Chondrocyte (in vitro differentiated cells): Measurements from ENCODE around the gene EHD2. TPM values are rescaled to one million over a fixed set of nuclear protein-coding genes. Genes with fewer than 3 reads are reported as not detected.

Experiments
- DNase-seq: peaks from one replicate; pipeline ENCODE4 v3.0.0; 2021; ENCODE audit warnings: mixed read lengths, low spot score
- H3K27ac Mint-ChIP-seq: one replicate; pipeline ENCODE4 v1.8.0; 2021; ENCODE audit warnings: mild to moderate bottlenecking, moderate library complexity, mixed read lengths; ENCODE audit not compliant: unreplicated experiment
- H3K27me3 Mint-ChIP-seq: 2 replicates; pipeline ENCODE4 v1.8.0; 2021; ENCODE audit warnings: low read depth, mixed read lengths
- H3K36me3 Mint-ChIP-seq: 2 replicates; pipeline ENCODE4 v1.8.0; 2021; ENCODE audit warnings: low read depth, mixed read lengths
- H3K4me1 Mint-ChIP-seq: 2 replicates; pipeline ENCODE4 v1.8.0; 2021; ENCODE audit warnings: low read depth, mild to moderate bottlenecking, mixed read lengths
- H3K4me3 Mint-ChIP-seq: one replicate; pipeline ENCODE4 v1.8.0; 2021; ENCODE audit warnings: mild to moderate bottlenecking, moderate library complexity, mixed read lengths; ENCODE audit not compliant: unreplicated experiment
- H3K9me3 Mint-ChIP-seq: 2 replicates; pipeline ENCODE4 v1.8.0; 2021; ENCODE audit warnings: low read depth, mixed read lengths
- CTCF ChIP-seq: fragments of 200-600 bp; sonication (generic); IDR thresholded peaks from 2 replicates; pipeline ENCODE4 v1.5.0; 2021; ENCODE audit warnings: antibody characterized with exemption, mild to moderate bottlenecking, moderate library complexity
- total RNA-seq: library from RNA; stranded (reverse); gene quantifications from 3 replicates; pipeline ENCODE4 v1.2.1, GENCODE V29; 2021

Gene EHD2
- total RNA-seq, 1 donor from 2014 or later = 493 TPM

GRCh38 chr19:47729468-47729798 is 16.2 kb downstream of the EHD2 start:
- Mint-ChIP-seq H3K36me3 (peaks cover 42% of the 10 kb centered on the region), H3K27ac (peak overlapping the region; percentile 95), H3K4me3 (peak overlapping the region; percentile 76), H3K27me3 (no peaks in the 10 kb centered on the region), H3K9me3 (no peaks in the 10 kb centered on the region), H3K4me1 (peaks cover 79% of the 10 kb centered on the region)
- TF ChIP-seq CTCF = no peak
- no peak for DNase-seq

- H3K36me3 Mint-ChIP-seq = peaks cover 40% of the 10 kb centered on the region
- TF ChIP-seq CTCF = no peak
- no peaks in the 10 kb centered on the region for H3K9me3 Mint-ChIP-seq
- no peaks in the 10 kb centered on the region for H3K27me3 Mint-ChIP-seq
- H3K27ac Mint-ChIP-seq = peak overlapping the region; percentile 95
- peak overlapping the region; percentile 76 for H3K4me3 Mint-ChIP-seq
- DNase-seq = no peak
- H3K4me1 Mint-ChIP-seq = peaks cover 74% of the 10 kb centered on the region
Observed at GRCh38 chr19:47729799-47730520, 16.7 kb downstream of the EHD2 start.

GRCh38 chr19:47730521-47730889 is 17.3 kb downstream of the EHD2 start:
- no peak for TF ChIP-seq CTCF
- H3K27me3 Mint-ChIP-seq = no peaks in the 10 kb centered on the region
- H3K27ac Mint-ChIP-seq = peak overlapping the region; percentile 74
- H3K9me3 Mint-ChIP-seq = no peaks in the 10 kb centered on the region
- H3K4me3 Mint-ChIP-seq = no peak overlapping the region
- DNase-seq = no peak
- peaks cover 37% of the 10 kb centered on the region for H3K36me3 Mint-ChIP-seq
- peaks cover 68% of the 10 kb centered on the region for H3K4me1 Mint-ChIP-seq

- Mint-ChIP-seq H3K9me3 (no peaks in the 10 kb centered on the region), H3K27me3 (no peaks in the 10 kb centered on the region), H3K27ac (peak overlapping the region; percentile 74), H3K36me3 (peaks cover 37% of the 10 kb centered on the region), H3K4me1 (peaks cover 65% of the 10 kb centered on the region), H3K4me3 (no peak overlapping the region)
- DNase-seq = no peak
- TF ChIP-seq CTCF = no peak
Observed at GRCh38 chr19:47730910-47731309, 17.7 kb downstream of the EHD2 start.

- peaks cover 34% of the 10 kb centered on the region for H3K36me3 Mint-ChIP-seq
- no peak for TF ChIP-seq CTCF
- no peak overlapping the region for H3K4me3 Mint-ChIP-seq
- DNase-seq = no peak
- H3K27ac Mint-ChIP-seq = peak overlapping the region; percentile 80
- H3K4me1 Mint-ChIP-seq = peaks cover 35% of the 10 kb centered on the region
- H3K27me3 Mint-ChIP-seq = no peaks in the 10 kb centered on the region
- no peaks in the 10 kb centered on the region for H3K9me3 Mint-ChIP-seq
Observed at GRCh38 chr19:47735131-47735530, 21.9 kb downstream of the EHD2 start.
